ENCODE results near the gene ROPN1B.
"Not testable (repeated sequence)": the region's sequence is repeated elsewhere in the genome, so short reads cannot be mapped to it uniquely, and the experiment has no call there.

GRCh38 chr3:125977104-125977503 lies 8.1 kb downstream of the ROPN1B start:
- not testable (repeated sequence) for TF ChIP-seq POLR2A, CTCF (IDR thresholded peaks at IDR 0.05)
